ENCODE measurements around the gene CRYBB2.
A peak's percentile ranks its signal among the peaks of the same experiment; 100 is the strongest.
"Not testable (repeated sequence)": the region's sequence is repeated elsewhere in the genome, so short reads cannot be mapped to it uniquely, and the experiment has no call there.

CRYBB2 gene

GRCh38 chr22:25200967-25201366 is 18.5 kb upstream of the CRYBB2 start:
- no peak for DNase-seq

- DNase-seq, result no peak
Measured at GRCh38 chr22:25201557-25202273, 17.7 kb upstream of the CRYBB2 start.

GRCh38 chr22:25202290-25202921 is 17.0 kb upstream of the CRYBB2 start:
- peak; percentile 22 for DNase-seq

GRCh38 chr22:25203082-25203481 is 16.4 kb upstream of the CRYBB2 start:
- no peak for DNase-seq

- DNase-seq, result not testable (repeated sequence)
Measured at GRCh38 chr22:25204547-25204946, 14.9 kb upstream of the CRYBB2 start.

- no peak for DNase-seq
Measured at GRCh38 chr22:25205847-25206246, 13.6 kb upstream of the CRYBB2 start.

GRCh38 chr22:25206998-25207397 is 12.4 kb upstream of the CRYBB2 start:
- no peak for DNase-seq

GRCh38 chr22:25207553-25208157 is 11.8 kb upstream of the CRYBB2 start:
- no peak for DNase-seq

GRCh38 chr22:25208328-25208727 is 11.1 kb upstream of the CRYBB2 start:
- no peak for DNase-seq

GRCh38 chr22:25208743-25209505 is 10.5 kb upstream of the CRYBB2 start:
- no peak for DNase-seq

GRCh38 chr22:25210793-25211192 is 8.6 kb upstream of the CRYBB2 start:
- DNase-seq, result no peak

- no peak for DNase-seq
Measured at GRCh38 chr22:25212337-25212736, 7.1 kb upstream of the CRYBB2 start.

GRCh38 chr22:25213221-25213620 is 6.2 kb upstream of the CRYBB2 start:
- no peak for DNase-seq

GRCh38 chr22:25216230-25216629 is 3.2 kb upstream of the CRYBB2 start:
- no peak for DNase-seq

- no peak for DNase-seq
Measured at GRCh38 chr22:25219948-25220442, 556 bp downstream of the CRYBB2 start.

GRCh38 chr22:25221790-25222189 is 2.4 kb downstream of the CRYBB2 start:
- no peak for DNase-seq

GRCh38 chr22:25223269-25223850 is 3.9 kb downstream of the CRYBB2 start:
- DNase-seq, result no peak

GRCh38 chr22:25228822-25229221 is 9.4 kb downstream of the CRYBB2 start:
- no peak for DNase-seq

GRCh38 chr22:25230760-25231159 is 11.3 kb downstream of the CRYBB2 start:
- not testable (repeated sequence) for DNase-seq

- no peak for DNase-seq
Measured at GRCh38 chr22:25232301-25232700, 12.9 kb downstream of the CRYBB2 start.

GRCh38 chr22:25233706-25234105 is 14.3 kb downstream of the CRYBB2 start:
- DNase-seq, result not testable (repeated sequence)

GRCh38 chr22:25235547-25236290 is 16.3 kb downstream of the CRYBB2 start:
- peak; percentile 14 for DNase-seq

Measured in effector CD8-positive, alpha-beta T cell (primary cell).